Neural progenitor cell (in vitro differentiated cells): Measurements from ENCODE around the gene CTF1.

Experiments used
- EZH2 ChIP-seq: fragments of 200-600 bp; sonication (generic); IDR thresholded peaks from 2 replicates; pipeline ENCODE4 v1.6.1; 2017; ENCODE audit warnings: antibody characterized with exemption, mild to moderate bottlenecking, moderate library complexity
- TF ChIP-seq, protein P1 (sequence below): fragments of 200-600 bp; sonication (generic); IDR thresholded peaks from 2 replicates; pipeline ENCODE4 v1.5.1; 2017; ENCODE audit warnings: antibody characterized with exemption, mild to moderate bottlenecking

- TF ChIP-seq, protein P1, sequence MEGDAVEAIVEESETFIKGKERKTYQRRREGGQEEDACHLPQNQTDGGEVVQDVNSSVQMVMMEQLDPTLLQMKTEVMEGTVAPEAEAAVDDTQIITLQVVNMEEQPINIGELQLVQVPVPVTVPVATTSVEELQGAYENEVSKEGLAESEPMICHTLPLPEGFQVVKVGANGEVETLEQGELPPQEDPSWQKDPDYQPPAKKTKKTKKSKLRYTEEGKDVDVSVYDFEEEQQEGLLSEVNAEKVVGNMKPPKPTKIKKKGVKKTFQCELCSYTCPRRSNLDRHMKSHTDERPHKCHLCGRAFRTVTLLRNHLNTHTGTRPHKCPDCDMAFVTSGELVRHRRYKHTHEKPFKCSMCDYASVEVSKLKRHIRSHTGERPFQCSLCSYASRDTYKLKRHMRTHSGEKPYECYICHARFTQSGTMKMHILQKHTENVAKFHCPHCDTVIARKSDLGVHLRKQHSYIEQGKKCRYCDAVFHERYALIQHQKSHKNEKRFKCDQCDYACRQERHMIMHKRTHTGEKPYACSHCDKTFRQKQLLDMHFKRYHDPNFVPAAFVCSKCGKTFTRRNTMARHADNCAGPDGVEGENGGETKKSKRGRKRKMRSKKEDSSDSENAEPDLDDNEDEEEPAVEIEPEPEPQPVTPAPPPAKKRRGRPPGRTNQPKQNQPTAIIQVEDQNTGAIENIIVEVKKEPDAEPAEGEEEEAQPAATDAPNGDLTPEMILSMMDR: no peak
- TF ChIP-seq EZH2: no peak
Measured at GRCh38 chr16:30893417-30893743, 3.0 kb upstream of the CTF1 start.
